Type B pancreatic cell (in vitro differentiated cells): ENCODE data around the gene TUT4. TPM values are rescaled to one million over a fixed set of nuclear protein-coding genes. Genes with fewer than 3 reads are reported as not detected.
"Not testable (repeated sequence)": the region's sequence is repeated elsewhere in the genome, so short reads cannot be mapped to it uniquely, and the experiment has no call there.

Experiments
- DNase-seq: peaks from one replicate; pipeline ENCODE4 v3.0.0; 2021; ENCODE audit warnings: mixed read lengths; ENCODE audit not compliant: unreplicated experiment; ENCODE audit errors: extremely low spot score
- H3K27ac Mint-ChIP-seq: 2 replicates; pipeline ENCODE4 v1.8.0; 2021; ENCODE audit warnings: mild to moderate bottlenecking, mixed read lengths
- H3K27me3 Mint-ChIP-seq: 2 replicates; pipeline ENCODE4 v1.8.0; 2021; ENCODE audit warnings: mixed read lengths
- H3K36me3 Mint-ChIP-seq: 2 replicates; pipeline ENCODE4 v1.8.0; 2021; ENCODE audit warnings: mixed read lengths
- H3K4me1 Mint-ChIP-seq: one replicate; pipeline ENCODE4 v1.8.0; 2021; ENCODE audit warnings: mixed read lengths; ENCODE audit not compliant: unreplicated experiment
- H3K4me3 Mint-ChIP-seq: 2 replicates; pipeline ENCODE4 v1.8.0; 2021; ENCODE audit warnings: mild to moderate bottlenecking, mixed read lengths
- H3K9me3 Mint-ChIP-seq: 2 replicates; pipeline ENCODE4 v1.8.0; 2021; ENCODE audit warnings: mixed read lengths
- total RNA-seq: library from RNA; stranded (reverse); gene quantifications from 2 replicates; pipeline ENCODE4 v1.2.1, GENCODE V29; 2021; ENCODE audit warnings: low replicate concordance
- TF ChIP-seq, protein P1 (sequence below): fragments of 200-600 bp; sonication (generic); conservative IDR thresholded peaks from 2 replicates; pipeline ENCODE4 v1.5.0; 2021; ENCODE audit warnings: antibody characterized with exemption, mild to moderate bottlenecking

Gene TUT4
- total RNA-seq, 1 donor from 2014 or later, result 108 TPM

DNA sequence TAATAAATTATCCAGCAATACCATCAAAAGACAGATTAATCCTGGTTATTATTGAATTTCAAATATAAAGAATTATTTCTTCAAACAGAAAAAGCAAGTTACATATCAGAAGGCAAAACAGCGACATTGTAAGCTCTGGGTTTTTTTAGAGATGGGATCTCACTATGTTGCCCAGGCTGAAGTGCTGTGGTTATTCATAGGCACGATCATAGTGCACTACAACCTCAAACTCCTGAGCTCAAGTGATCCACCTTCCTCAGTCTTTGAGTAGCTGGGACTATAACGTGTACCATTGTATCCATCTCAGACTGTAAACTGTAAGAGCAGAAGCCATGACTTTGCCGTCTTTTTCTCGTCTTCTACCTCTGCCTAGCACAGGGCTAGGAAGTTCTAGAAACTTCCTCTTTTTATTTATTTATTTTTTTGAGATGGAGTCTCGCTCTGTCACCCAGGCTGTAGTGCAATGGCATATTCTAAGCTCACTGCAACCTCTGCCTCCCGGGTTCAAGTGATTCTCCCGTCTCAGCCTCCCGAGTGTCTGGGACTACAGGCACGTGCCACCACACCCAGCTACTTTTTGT, 29.3 kb upstream of the TUT4 start:
- H3K27ac Mint-ChIP-seq, result no peak overlapping the region
- DNase-seq, result no peak
- no peaks in the 10 kb centered on the region for H3K27me3 Mint-ChIP-seq
- TF ChIP-seq, protein P1, sequence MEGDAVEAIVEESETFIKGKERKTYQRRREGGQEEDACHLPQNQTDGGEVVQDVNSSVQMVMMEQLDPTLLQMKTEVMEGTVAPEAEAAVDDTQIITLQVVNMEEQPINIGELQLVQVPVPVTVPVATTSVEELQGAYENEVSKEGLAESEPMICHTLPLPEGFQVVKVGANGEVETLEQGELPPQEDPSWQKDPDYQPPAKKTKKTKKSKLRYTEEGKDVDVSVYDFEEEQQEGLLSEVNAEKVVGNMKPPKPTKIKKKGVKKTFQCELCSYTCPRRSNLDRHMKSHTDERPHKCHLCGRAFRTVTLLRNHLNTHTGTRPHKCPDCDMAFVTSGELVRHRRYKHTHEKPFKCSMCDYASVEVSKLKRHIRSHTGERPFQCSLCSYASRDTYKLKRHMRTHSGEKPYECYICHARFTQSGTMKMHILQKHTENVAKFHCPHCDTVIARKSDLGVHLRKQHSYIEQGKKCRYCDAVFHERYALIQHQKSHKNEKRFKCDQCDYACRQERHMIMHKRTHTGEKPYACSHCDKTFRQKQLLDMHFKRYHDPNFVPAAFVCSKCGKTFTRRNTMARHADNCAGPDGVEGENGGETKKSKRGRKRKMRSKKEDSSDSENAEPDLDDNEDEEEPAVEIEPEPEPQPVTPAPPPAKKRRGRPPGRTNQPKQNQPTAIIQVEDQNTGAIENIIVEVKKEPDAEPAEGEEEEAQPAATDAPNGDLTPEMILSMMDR, result no peak
- no peaks in the 10 kb centered on the region for H3K36me3 Mint-ChIP-seq
- no peaks in the 10 kb centered on the region for H3K9me3 Mint-ChIP-seq
- peaks cover 6% of the 10 kb centered on the region for H3K4me1 Mint-ChIP-seq
- H3K4me3 Mint-ChIP-seq, result no peak overlapping the region

DNA sequence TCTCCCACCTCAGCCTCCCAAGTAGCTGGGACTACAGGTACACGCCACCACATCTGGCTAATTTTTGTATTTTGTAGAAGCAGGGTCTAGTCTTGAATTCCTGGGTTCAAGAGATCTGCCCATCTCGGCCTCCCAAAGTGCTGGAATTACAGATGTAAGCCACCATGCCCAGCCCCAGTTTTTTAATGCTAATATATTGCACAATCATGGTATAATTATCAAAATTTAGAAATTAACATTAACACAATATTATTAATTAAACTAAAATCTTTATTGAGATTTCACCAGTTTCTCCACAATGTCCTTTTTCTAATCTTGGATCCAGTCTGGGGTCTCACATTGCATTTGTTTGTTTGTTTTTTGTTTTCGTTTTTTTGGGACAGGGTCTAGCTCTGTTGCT, 27.4 kb upstream of the TUT4 start:
- TF ChIP-seq, protein P1, result no peak
- Mint-ChIP-seq H3K27ac (no peak overlapping the region), H3K4me1 (no peaks in the 10 kb centered on the region), H3K27me3 (no peaks in the 10 kb centered on the region), H3K4me3 (no peak overlapping the region), H3K9me3 (no peaks in the 10 kb centered on the region), H3K36me3 (no peaks in the 10 kb centered on the region)
- DNase-seq, result no peak

DNA sequence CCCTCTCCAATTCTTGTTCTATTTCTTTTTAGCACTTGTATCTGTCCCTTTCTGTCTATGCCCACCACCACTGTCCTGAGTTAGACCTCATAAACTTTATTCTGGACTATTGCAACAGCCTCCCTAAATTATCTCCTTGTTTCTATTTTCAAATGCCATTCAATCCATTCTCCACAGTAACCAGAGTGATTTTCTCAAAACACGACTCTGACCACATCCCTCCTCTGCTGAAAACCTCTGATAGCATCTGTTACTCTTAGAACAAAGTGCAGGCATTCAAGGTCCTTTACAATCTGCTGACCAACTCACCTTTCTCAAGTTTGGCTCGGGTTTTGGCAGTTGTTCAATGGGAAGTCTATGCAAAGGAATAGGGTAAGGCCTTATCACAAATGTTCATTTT, 26.5 kb upstream of the TUT4 start:
- Mint-ChIP-seq H3K4me1 (no peaks in the 10 kb centered on the region), H3K9me3 (no peaks in the 10 kb centered on the region), H3K4me3 (no peak overlapping the region), H3K27me3 (no peaks in the 10 kb centered on the region), H3K27ac (no peak overlapping the region), H3K36me3 (no peaks in the 10 kb centered on the region)
- TF ChIP-seq, protein P1, result no peak
- no peak for DNase-seq

DNA sequence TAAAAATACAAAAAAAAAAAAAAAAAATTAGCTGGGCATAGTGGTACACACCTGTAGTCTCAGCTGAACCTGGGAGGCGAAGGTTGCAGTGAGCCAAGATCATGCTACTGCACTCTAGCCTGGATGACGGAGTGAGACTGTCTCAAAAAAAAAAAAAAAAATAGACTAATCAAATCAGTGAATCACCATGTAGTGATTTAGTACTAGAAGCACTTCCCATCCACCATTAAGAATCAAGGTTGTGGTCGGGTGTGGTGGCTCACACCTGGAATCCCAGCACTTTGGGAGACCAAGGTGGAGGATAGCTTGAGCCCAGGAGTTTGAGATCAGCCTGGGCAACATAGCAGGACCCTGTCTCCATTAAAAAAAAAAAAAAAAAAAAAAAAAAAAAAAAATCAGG, 25.2 kb upstream of the TUT4 start:
- H3K27ac Mint-ChIP-seq, H3K4me3 Mint-ChIP-seq, DNase-seq, H3K27me3 Mint-ChIP-seq, H3K36me3 Mint-ChIP-seq, H3K4me1 Mint-ChIP-seq, H3K9me3 Mint-ChIP-seq: not testable (repeated sequence)

DNA sequence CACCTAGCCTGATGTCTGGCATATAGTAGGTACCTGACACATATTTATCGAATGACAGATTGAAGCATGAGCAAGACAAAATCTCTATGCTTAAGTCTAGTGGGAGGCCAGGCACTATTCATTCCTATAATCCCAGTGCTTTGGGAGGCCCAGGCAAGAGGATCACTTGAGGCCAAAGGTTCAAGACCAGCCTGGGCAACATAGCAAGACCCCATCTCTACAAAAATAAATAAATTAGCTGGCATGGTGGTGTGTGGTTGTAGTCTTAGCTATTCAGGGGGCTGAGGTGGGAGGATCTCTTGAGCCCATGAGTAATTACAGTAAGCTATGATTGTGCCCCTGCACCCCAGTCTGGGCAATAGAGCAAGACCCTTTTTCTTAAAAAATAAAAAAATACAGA, 23.2 kb upstream of the TUT4 start:
- H3K4me3 Mint-ChIP-seq, result no peak overlapping the region
- no peak for DNase-seq
- H3K4me1 Mint-ChIP-seq, result no peaks in the 10 kb centered on the region
- no peak overlapping the region for H3K27ac Mint-ChIP-seq
- TF ChIP-seq, protein P1, result no peak
- no peaks in the 10 kb centered on the region for H3K36me3 Mint-ChIP-seq
- no peaks in the 10 kb centered on the region for H3K27me3 Mint-ChIP-seq
- no peaks in the 10 kb centered on the region for H3K9me3 Mint-ChIP-seq

DNA sequence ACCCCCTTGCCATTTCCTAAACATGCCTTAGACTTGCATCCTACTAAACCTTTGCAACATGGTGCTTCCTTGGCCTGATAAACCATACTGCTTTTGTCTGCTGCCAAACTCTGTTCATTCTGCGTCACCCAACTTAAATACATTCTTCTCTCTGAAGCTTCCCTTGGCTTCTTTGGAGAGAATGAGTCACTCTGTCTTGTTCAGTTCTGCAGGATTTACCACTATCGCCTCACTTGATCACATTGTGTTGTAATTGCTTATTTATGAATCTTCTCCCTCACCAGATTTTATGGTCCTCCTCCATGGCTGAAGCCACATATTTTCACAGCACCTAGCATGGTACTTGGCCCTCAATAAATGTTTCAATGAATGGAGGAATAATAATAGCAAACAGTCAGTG, 21.7 kb upstream of the TUT4 start:
- Mint-ChIP-seq H3K36me3 (no peaks in the 10 kb centered on the region), H3K4me1 (peaks cover 3% of the 10 kb centered on the region), H3K27ac (no peak overlapping the region), H3K9me3 (no peaks in the 10 kb centered on the region), H3K27me3 (no peaks in the 10 kb centered on the region), H3K4me3 (no peak overlapping the region)
- TF ChIP-seq, protein P1, result no peak
- DNase-seq, result no peak
